ENCODE data around the gene MPND. TPM values are rescaled to one million over a fixed set of nuclear protein-coding genes. Genes with fewer than 3 reads are reported as not detected.

Gene MPND
- total RNA-seq, 1 donor from 2014 or later, result 20.6 TPM

GRCh38 chr19:4369888-4370260 is 26.5 kb downstream of the MPND start:
- intact Hi-C loops (cut with micrococcal nuclease), result loop anchor here (1.0 kb wide), 2 partner anchors 9 to 30 kb away; partner anchors contain the start of gene SH3GL1
- Mint-ChIP-seq H3K27ac (peak overlapping the region; percentile 96), H3K27me3 (no peaks in the 10 kb centered on the region), H3K4me3 (peak overlapping the region; percentile 87), H3K36me3 (ENCODE audit: low read depth) (peaks cover 13% of the 10 kb centered on the region), H3K4me1 (peaks cover 35% of the 10 kb centered on the region), H3K9me3 (no peaks in the 10 kb centered on the region)
- peak; percentile 91 for DNase-seq

GRCh38 chr19:4370418-4371041 is 27.2 kb downstream of the MPND start:
- Mint-ChIP-seq H3K36me3 (ENCODE audit: low read depth) (peaks cover 13% of the 10 kb centered on the region), H3K4me1 (peaks cover 37% of the 10 kb centered on the region), H3K9me3 (no peaks in the 10 kb centered on the region), H3K4me3 (peak overlapping the region; percentile 87), H3K27me3 (no peaks in the 10 kb centered on the region), H3K27ac (peak overlapping the region; percentile 74)
- intact Hi-C loops (cut with micrococcal nuclease), result no loop called here
- peak; percentile 66 for DNase-seq

GRCh38 chr19:4371247-4372164 is 28.1 kb downstream of the MPND start:
- DNase-seq, result no peak
- Mint-ChIP-seq H3K9me3 (no peaks in the 10 kb centered on the region), H3K27me3 (no peaks in the 10 kb centered on the region), H3K27ac (peak overlapping the region; percentile 74), H3K4me3 (peak overlapping the region; percentile 87), H3K4me1 (peaks cover 47% of the 10 kb centered on the region), H3K36me3 (ENCODE audit: low read depth) (peaks cover 12% of the 10 kb centered on the region)
- intact Hi-C loops (cut with micrococcal nuclease), result no loop called here

- no peak overlapping the region for H3K27ac Mint-ChIP-seq
- intact Hi-C loops (cut with micrococcal nuclease), result no loop called here
- no peaks in the 10 kb centered on the region for H3K9me3 Mint-ChIP-seq
Measured at GRCh38 chr19:4372165-4373012, 29.0 kb downstream of the MPND start.

GRCh38 chr19:4373013-4373367 is 29.6 kb downstream of the MPND start:
- no peak for DNase-seq
- intact Hi-C loops (cut with micrococcal nuclease), result no loop called here

More at GRCh38 chr19:4372165-4373012, 29.0 kb downstream of the MPND start:
- Mint-ChIP-seq H3K27me3 (no peaks in the 10 kb centered on the region), H3K36me3 (ENCODE audit: low read depth) (peaks cover 7% of the 10 kb centered on the region), H3K4me3 (no peak overlapping the region), H3K4me1 (peaks cover 54% of the 10 kb centered on the region)
- DNase-seq, result no peak

GRCh38 chr19:4373601-4374497 is 30.5 kb downstream of the MPND start:
- H3K27me3 Mint-ChIP-seq, result no peaks in the 10 kb centered on the region
- intact Hi-C loops (cut with micrococcal nuclease), result no loop called here
- peak overlapping the region; percentile 56 for H3K27ac Mint-ChIP-seq
- H3K9me3 Mint-ChIP-seq, result no peaks in the 10 kb centered on the region
- peaks cover 48% of the 10 kb centered on the region for H3K4me1 Mint-ChIP-seq
- peak overlapping the region; percentile 19 for H3K4me3 Mint-ChIP-seq
- DNase-seq, result no peak
- peaks cover 3% of the 10 kb centered on the region for H3K36me3 Mint-ChIP-seq (ENCODE audit: low read depth)

More at GRCh38 chr19:4373013-4373367, 29.6 kb downstream of the MPND start:
- Mint-ChIP-seq H3K4me1 (peaks cover 50% of the 10 kb centered on the region), H3K27ac (no peak overlapping the region), H3K9me3 (no peaks in the 10 kb centered on the region), H3K27me3 (no peaks in the 10 kb centered on the region), H3K4me3 (no peak overlapping the region), H3K36me3 (ENCODE audit: low read depth) (peaks cover 7% of the 10 kb centered on the region)

GRCh38 chr19:4374498-4375163 is 31.3 kb downstream of the MPND start:
- Mint-ChIP-seq H3K4me1 (peaks cover 50% of the 10 kb centered on the region), H3K9me3 (no peaks in the 10 kb centered on the region), H3K27ac (no peak overlapping the region), H3K36me3 (ENCODE audit: low read depth) (peaks cover 6% of the 10 kb centered on the region), H3K4me3 (no peak overlapping the region), H3K27me3 (no peaks in the 10 kb centered on the region)
- no peak for DNase-seq
- intact Hi-C loops (cut with micrococcal nuclease), result no loop called here

GRCh38 chr19:4375164-4376027 is 32.0 kb downstream of the MPND start:
- Mint-ChIP-seq H3K4me1 (peaks cover 53% of the 10 kb centered on the region), H3K36me3 (ENCODE audit: low read depth) (peaks cover 6% of the 10 kb centered on the region), H3K9me3 (no peaks in the 10 kb centered on the region), H3K27ac (peak overlapping the region; percentile 58), H3K27me3 (no peaks in the 10 kb centered on the region), H3K4me3 (no peak overlapping the region)
- intact Hi-C loops (cut with micrococcal nuclease), result no loop called here
- DNase-seq, result no peak

GRCh38 chr19:4376028-4376670 is 32.8 kb downstream of the MPND start:
- Mint-ChIP-seq H3K36me3 (ENCODE audit: low read depth) (peaks cover 4% of the 10 kb centered on the region), H3K4me3 (no peak overlapping the region), H3K27me3 (no peaks in the 10 kb centered on the region), H3K9me3 (no peaks in the 10 kb centered on the region), H3K27ac (peak overlapping the region; percentile 70), H3K4me1 (peaks cover 54% of the 10 kb centered on the region)
- DNase-seq, result no peak
- intact Hi-C loops (cut with micrococcal nuclease), result no loop called here

GRCh38 chr19:4376671-4376990 is 33.3 kb downstream of the MPND start:
- Mint-ChIP-seq H3K4me3 (no peak overlapping the region), H3K36me3 (ENCODE audit: low read depth) (peaks cover 4% of the 10 kb centered on the region), H3K4me1 (peaks cover 57% of the 10 kb centered on the region), H3K27ac (peak overlapping the region; percentile 70), H3K27me3 (no peaks in the 10 kb centered on the region), H3K9me3 (no peaks in the 10 kb centered on the region)
- DNase-seq, result no peak
- intact Hi-C loops (cut with micrococcal nuclease), result no loop called here

- H3K36me3 Mint-ChIP-seq (ENCODE audit: low read depth), result peaks cover 4% of the 10 kb centered on the region
- no peak for DNase-seq
- intact Hi-C loops (cut with micrococcal nuclease), result no loop called here
- H3K9me3 Mint-ChIP-seq, result no peaks in the 10 kb centered on the region
- H3K4me1 Mint-ChIP-seq, result peaks cover 62% of the 10 kb centered on the region
- no peaks in the 10 kb centered on the region for H3K27me3 Mint-ChIP-seq
- no peak overlapping the region for H3K4me3 Mint-ChIP-seq
- peak overlapping the region; percentile 62 for H3K27ac Mint-ChIP-seq
Measured at GRCh38 chr19:4376991-4377781, 33.8 kb downstream of the MPND start.
